ENCODE results near the gene MMP19.
A peak's percentile ranks its signal among the peaks of the same experiment; 100 is the strongest.
"Not testable (repeated sequence)": the region's sequence is repeated elsewhere in the genome, so short reads cannot be mapped to it uniquely, and the experiment has no call there.

MMP19 gene

GRCh38 chr12:55845785-55846496, 3.2 kb upstream of the MMP19 start:
- DNase-seq: no peak
- in situ Hi-C loops (cut with MboI; ENCODE audit: low pct_unique_long_range_greater_than_20kb, low sequenced_read_pairs): no loop called here

GRCh38 chr12:55845361-55845760, 2.6 kb upstream of the MMP19 start:
- DNase-seq: no peak
- in situ Hi-C loops (cut with MboI; ENCODE audit: low pct_unique_long_range_greater_than_20kb, low sequenced_read_pairs): no loop called here

- in situ Hi-C loops (cut with MboI; ENCODE audit: low pct_unique_long_range_greater_than_20kb, low sequenced_read_pairs): no loop called here
These were observed 2.2 kb upstream of the MMP19 start for GRCh38 chr12:55844961-55845360.

GRCh38 chr12:55843431-55843830, 695 bp upstream of the MMP19 start:
- no peak for DNase-seq
- in situ Hi-C loops (cut with MboI; ENCODE audit: low pct_unique_long_range_greater_than_20kb, low sequenced_read_pairs): no loop called here

More at GRCh38 chr12:55844961-55845360, 2.2 kb upstream of the MMP19 start:
- DNase-seq: no peak

- in situ Hi-C loops (cut with MboI; ENCODE audit: low pct_unique_long_range_greater_than_20kb, low sequenced_read_pairs): no loop called here
- DNase-seq: no peak
These were observed 2.0 kb downstream of the MMP19 start for GRCh38 chr12:55840581-55841351.

- no peak for DNase-seq
- in situ Hi-C loops (cut with MboI; ENCODE audit: low pct_unique_long_range_greater_than_20kb, low sequenced_read_pairs): no loop called here
These were observed 3.2 kb downstream of the MMP19 start for GRCh38 chr12:55839345-55840140.

GRCh38 chr12:55838361-55838760, 4.4 kb downstream of the MMP19 start:
- DNase-seq: no peak
- in situ Hi-C loops (cut with MboI; ENCODE audit: low pct_unique_long_range_greater_than_20kb, low sequenced_read_pairs): no loop called here

GRCh38 chr12:55834400-55834799, 8.3 kb downstream of the MMP19 start:
- in situ Hi-C loops (cut with MboI; ENCODE audit: low pct_unique_long_range_greater_than_20kb, low sequenced_read_pairs); DNase-seq: not testable (repeated sequence)

GRCh38 chr12:55833056-55833455, 9.7 kb downstream of the MMP19 start:
- DNase-seq: no peak
- in situ Hi-C loops (cut with MboI; ENCODE audit: low pct_unique_long_range_greater_than_20kb, low sequenced_read_pairs): no loop called here

GRCh38 chr12:55831447-55831815, 11.3 kb downstream of the MMP19 start:
- no peak for DNase-seq
- in situ Hi-C loops (cut with MboI; ENCODE audit: low pct_unique_long_range_greater_than_20kb, low sequenced_read_pairs): no loop called here

GRCh38 chr12:55830601-55831446, 11.9 kb downstream of the MMP19 start:
- in situ Hi-C loops (cut with MboI; ENCODE audit: low pct_unique_long_range_greater_than_20kb, low sequenced_read_pairs): no loop called here
- DNase-seq: peak; percentile 63

GRCh38 chr12:55829967-55830600, 12.7 kb downstream of the MMP19 start:
- in situ Hi-C loops (cut with MboI; ENCODE audit: low pct_unique_long_range_greater_than_20kb, low sequenced_read_pairs): no loop called here
- DNase-seq: peak; percentile 51

GRCh38 chr12:55828357-55828756, 14.4 kb downstream of the MMP19 start:
- in situ Hi-C loops (cut with MboI; ENCODE audit: low pct_unique_long_range_greater_than_20kb, low sequenced_read_pairs): no loop called here
- DNase-seq: no peak

- DNase-seq: no peak
These were observed 14.9 kb downstream of the MMP19 start for GRCh38 chr12:55827806-55828205.

GRCh38 chr12:55824726-55825125, 18.0 kb downstream of the MMP19 start:
- in situ Hi-C loops (cut with MboI; ENCODE audit: low pct_unique_long_range_greater_than_20kb, low sequenced_read_pairs): no loop called here
- DNase-seq: no peak

More at GRCh38 chr12:55827806-55828205, 14.9 kb downstream of the MMP19 start:
- in situ Hi-C loops (cut with MboI; ENCODE audit: low pct_unique_long_range_greater_than_20kb, low sequenced_read_pairs): no loop called here

GRCh38 chr12:55823419-55823818, 19.3 kb downstream of the MMP19 start:
- no peak for DNase-seq
- in situ Hi-C loops (cut with MboI; ENCODE audit: low pct_unique_long_range_greater_than_20kb, low sequenced_read_pairs): no loop called here

- in situ Hi-C loops (cut with MboI; ENCODE audit: low pct_unique_long_range_greater_than_20kb, low sequenced_read_pairs): no loop called here
These were observed 20.5 kb downstream of the MMP19 start for GRCh38 chr12:55822228-55822627.

GRCh38 chr12:55820679-55821078, 22.1 kb downstream of the MMP19 start:
- DNase-seq: peak; percentile 28
- in situ Hi-C loops (cut with MboI; ENCODE audit: low pct_unique_long_range_greater_than_20kb, low sequenced_read_pairs): no loop called here

More at GRCh38 chr12:55822228-55822627, 20.5 kb downstream of the MMP19 start:
- DNase-seq: no peak

Data from KBM-7 (cell line).